Tongue (tissue), 2 donors: ENCODE data around the gene KMT2A. TPM values are rescaled to one million over a fixed set of nuclear protein-coding genes. Genes with fewer than 3 reads are reported as not detected.
"Not testable (repeated sequence)": the region's sequence is repeated elsewhere in the genome, so short reads cannot be mapped to it uniquely, and the experiment has no call there.

Experiments used
- DNase-seq: peaks from one replicate; pipeline ENCODE4 v3.0.0-alpha.2; 2015
- total RNA-seq: library from RNA; depleted of rRNA; stranded (reverse); fragments of >200 nt; gene quantifications from one replicate; pipeline ENCODE4 v1.2.3, GENCODE V29; 2014

KMT2A gene
- total RNA-seq, 1 donor from 2014 or later, result 64.5 TPM

GRCh38 chr11:118435290-118435892, 901 bp upstream of the KMT2A start:
- DNase-seq, result peak; percentile 80

DNA sequence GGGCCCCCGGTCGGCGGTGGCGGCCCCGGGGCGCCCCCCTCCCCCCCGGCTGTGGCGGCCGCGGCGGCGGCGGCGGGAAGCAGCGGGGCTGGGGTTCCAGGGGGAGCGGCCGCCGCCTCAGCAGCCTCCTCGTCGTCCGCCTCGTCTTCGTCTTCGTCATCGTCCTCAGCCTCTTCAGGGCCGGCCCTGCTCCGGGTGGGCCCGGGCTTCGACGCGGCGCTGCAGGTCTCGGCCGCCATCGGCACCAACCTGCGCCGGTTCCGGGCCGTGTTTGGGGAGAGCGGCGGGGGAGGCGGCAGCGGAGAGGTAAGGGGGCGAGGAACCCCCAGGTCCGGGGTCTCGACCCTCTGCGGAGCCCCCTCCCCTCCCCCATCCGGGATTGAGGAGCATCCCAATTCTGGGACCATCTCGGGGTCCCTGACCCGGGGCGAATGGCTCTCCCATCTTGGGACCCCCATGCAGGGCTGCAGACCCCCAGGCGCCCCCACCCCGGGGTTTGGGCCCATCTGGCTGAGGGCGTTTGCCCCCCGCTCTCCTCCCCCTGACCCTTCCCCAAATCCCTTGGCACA, 431 bp downstream of the KMT2A start:
- DNase-seq, result peak; percentile 22

GRCh38 chr11:118437208-118438125, 1.2 kb downstream of the KMT2A start:
- DNase-seq, result peak; percentile 71

GRCh38 chr11:118438314-118438931, 2.1 kb downstream of the KMT2A start:
- DNase-seq, result peak; percentile 92

GRCh38 chr11:118439646-118440045, 3.4 kb downstream of the KMT2A start:
- DNase-seq, result no peak

DNA sequence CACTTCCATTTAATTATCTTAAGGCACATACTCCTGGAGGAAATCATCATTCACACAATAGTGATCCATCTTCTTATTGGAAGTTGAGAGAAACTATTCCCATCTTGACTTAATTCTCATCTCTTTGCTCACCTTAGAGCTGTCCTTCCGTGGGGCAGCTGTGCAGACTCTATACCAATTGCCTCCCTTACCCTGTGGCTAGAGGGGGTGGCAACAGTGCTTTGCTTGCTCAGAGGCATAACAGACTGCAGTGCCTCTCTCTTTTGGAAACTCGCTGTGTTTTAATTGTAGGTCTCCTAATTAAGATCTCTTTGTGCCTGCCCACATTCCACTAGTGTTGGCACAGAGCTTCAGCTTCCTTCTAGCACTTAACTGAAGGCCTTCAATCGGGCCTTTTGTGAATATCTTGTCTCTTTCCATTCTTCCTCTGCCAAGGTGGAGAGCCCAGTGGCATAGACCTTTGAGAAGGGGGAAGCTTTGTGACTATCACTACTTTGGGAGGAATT, 5.5 kb downstream of the KMT2A start:
- DNase-seq, result no peak

DNA sequence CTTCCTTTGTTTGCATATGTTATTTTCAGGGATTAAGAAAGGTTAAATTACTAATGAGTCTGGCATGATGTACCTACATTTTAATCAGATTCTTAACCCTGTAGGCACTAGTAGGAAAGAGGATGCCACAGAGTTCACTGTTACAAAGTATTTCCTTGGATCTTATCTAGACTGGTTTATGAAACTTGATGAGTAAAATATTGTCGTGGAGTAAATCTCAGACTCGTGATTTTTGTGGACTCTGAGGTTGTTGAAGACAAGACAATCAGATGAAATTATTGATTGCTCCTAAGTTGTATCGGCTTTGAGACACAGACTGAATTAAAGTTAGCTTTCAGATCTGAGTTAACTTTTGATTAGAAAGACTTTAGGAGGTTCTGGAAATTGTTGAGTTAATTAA, 6.0 kb downstream of the KMT2A start:
- no peak for DNase-seq

- DNase-seq, result no peak
These were observed 6.8 kb downstream of the KMT2A start for GRCh38 chr11:118442908-118443589.

- no peak for DNase-seq
These were observed 7.4 kb downstream of the KMT2A start for GRCh38 chr11:118443590-118444218.

DNA sequence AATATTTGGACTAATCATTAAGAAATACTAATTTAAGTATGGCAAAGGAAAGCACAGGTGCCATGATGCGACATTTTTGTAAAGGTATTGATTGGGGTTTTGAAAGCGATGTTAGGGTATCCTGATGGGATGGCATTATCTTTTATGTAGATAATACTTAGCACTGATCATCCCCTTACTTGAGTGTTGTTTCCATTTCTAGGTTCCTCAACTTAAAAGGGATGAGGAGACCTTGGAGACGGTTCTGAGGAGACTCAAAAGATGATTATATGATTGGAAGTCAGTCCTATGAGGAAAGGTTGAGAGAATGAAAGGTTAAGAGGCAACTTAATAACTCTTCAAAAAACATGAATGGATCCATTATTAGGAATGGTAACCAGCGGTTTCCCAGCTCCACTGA, 11.1 kb downstream of the KMT2A start:
- no peak for DNase-seq

GRCh38 chr11:118448294-118448693, 12.0 kb downstream of the KMT2A start:
- no peak for DNase-seq

GRCh38 chr11:118449316-118449918, 13.1 kb downstream of the KMT2A start:
- no peak for DNase-seq

DNA sequence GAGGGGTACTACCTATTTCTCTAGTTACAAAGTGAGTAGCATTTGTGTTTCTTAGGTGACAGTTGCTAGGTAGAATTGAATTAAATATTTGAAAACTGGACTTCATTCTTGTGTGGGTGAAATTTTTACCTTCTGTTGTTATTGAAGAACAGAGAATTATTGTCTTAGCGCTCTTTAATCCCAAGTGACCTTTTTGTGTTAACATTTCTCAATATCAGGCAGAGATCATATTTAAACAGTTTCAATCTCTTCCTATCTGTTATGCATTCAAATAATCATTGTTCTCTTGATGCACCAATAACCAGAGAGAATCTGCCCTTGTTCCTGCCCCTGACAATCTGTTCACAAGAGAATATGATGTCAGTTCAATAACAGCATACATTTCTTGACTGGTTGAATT, 14.2 kb downstream of the KMT2A start:
- no peak for DNase-seq

GRCh38 chr11:118462178-118462577, 25.9 kb downstream of the KMT2A start:
- DNase-seq, result no peak

GRCh38 chr11:118468968-118469367, 32.7 kb downstream of the KMT2A start:
- not testable (repeated sequence) for DNase-seq

GRCh38 chr11:118471030-118471429, 34.7 kb downstream of the KMT2A start:
- DNase-seq, result no peak

- no peak for DNase-seq
These were observed 37.2 kb downstream of the KMT2A start for GRCh38 chr11:118473537-118473936.

DNA sequence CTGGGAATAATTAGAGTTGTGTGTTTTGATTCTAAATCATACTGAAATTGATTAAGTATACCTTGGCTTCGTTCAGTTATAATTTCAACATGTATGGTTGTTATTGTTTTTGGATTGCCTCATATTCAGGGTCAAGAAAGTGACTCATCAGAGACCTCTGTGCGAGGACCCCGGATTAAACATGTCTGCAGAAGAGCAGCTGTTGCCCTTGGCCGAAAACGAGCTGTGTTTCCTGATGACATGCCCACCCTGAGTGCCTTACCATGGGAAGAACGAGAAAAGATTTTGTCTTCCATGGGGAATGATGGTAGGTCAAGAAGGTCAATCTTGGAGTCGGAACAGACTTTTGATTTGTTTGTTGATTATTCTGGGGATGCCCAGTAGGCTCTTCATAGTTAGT, 40.4 kb downstream of the KMT2A start:
- DNase-seq, result no peak

- DNase-seq, result not testable (repeated sequence)
These were observed 44.9 kb downstream of the KMT2A start for GRCh38 chr11:118481238-118481637.

DNA sequence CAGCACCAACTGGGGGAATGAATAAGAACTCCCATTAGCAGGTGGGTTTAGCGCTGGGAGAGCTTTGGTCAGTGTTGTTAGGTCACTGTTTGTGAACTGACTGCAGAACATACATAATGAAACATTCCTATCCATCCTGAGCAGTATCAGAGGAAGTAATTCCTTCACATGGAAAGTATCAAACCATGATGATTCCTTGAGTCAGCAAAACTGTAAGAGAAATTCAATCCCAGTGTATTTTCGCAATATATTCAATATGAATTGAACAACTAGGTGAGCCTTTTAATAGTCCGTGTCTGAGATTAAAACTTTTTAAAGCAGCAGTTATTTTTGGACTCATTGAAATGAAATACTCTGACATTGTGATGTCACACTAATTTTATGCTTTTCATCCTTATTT, 48.1 kb downstream of the KMT2A start:
- no peak for DNase-seq

- no peak for DNase-seq
These were observed 49.0 kb downstream of the KMT2A start for GRCh38 chr11:118485273-118485672.
